Airway epithelial cell (primary cell): ENCODE data around the gene CLEC16A. TPM values are rescaled to one million over a fixed set of nuclear protein-coding genes. Genes with fewer than 3 reads are reported as not detected.

Experiments
- total RNA-seq: library from RNA; depleted of rRNA; stranded (reverse); fragments of >200 nt; gene quantifications from 2 replicates; pipeline ENCODE4 v1.2.3, GENCODE V29; 2015

CLEC16A gene, protein sequence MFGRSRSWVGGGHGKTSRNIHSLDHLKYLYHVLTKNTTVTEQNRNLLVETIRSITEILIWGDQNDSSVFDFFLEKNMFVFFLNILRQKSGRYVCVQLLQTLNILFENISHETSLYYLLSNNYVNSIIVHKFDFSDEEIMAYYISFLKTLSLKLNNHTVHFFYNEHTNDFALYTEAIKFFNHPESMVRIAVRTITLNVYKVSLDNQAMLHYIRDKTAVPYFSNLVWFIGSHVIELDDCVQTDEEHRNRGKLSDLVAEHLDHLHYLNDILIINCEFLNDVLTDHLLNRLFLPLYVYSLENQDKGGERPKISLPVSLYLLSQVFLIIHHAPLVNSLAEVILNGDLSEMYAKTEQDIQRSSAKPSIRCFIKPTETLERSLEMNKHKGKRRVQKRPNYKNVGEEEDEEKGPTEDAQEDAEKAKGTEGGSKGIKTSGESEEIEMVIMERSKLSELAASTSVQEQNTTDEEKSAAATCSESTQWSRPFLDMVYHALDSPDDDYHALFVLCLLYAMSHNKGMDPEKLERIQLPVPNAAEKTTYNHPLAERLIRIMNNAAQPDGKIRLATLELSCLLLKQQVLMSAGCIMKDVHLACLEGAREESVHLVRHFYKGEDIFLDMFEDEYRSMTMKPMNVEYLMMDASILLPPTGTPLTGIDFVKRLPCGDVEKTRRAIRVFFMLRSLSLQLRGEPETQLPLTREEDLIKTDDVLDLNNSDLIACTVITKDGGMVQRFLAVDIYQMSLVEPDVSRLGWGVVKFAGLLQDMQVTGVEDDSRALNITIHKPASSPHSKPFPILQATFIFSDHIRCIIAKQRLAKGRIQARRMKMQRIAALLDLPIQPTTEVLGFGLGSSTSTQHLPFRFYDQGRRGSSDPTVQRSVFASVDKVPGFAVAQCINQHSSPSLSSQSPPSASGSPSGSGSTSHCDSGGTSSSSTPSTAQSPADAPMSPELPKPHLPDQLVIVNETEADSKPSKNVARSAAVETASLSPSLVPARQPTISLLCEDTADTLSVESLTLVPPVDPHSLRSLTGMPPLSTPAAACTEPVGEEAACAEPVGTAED
- total RNA-seq = 12.8 and 15.4 TPM in 2 replicates

DNA sequence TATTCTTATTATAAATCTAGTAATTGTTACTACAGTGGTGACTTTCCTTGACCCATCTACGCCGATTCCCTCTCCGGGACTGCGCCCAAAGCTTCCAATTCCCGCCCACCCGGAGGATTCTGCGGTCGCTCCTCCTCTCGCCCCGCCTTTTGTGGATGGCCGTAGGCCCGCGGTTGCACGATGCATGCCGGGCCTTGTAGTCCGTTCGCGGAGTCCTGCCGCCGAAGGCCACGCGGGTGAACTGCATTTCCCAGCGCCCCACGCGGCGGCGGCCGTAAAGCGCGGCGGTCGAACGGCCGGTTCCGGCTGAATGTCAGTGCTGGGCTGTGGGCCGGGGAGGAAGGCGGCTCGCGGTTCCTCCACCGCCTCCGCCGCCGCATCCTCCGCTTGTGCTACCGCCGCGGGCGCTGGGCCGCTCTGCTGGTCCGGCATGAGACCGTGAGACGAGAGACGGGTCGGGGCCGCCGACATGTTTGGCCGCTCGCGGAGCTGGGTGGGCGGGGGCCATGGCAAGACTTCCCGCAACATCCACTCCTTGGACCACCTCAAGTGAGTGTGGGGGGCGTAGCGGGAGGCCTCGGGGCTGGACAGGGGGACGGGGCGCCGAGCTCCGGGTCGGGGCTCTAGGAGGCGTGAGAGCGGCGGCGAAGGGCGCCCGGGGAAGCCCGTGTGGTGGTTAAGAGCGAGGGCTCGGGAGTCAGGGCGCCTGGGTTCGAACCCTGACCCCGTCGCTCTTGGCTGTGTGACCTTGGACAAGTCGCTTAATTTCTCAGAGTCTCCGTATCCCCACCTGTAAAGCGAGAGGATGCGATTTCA lies at the start of gene CLEC16A:
CLEC16A (plus strand) TSS at position 316 of the 816 bp plus-strand sequence; CDS start at position 470, 154 bp downstream.

GRCh38 chr16:10942352-10943063 lies 1.9 kb upstream of the CLEC16A start, which contains the start of gene DEXI:
TSS of gene DEXI (minus strand) at chr16:10942468. CDS start at chr16:10942005, 463 bp downstream.

Other genes starting within 250 kb of the CLEC16A start
- gene TEKT5, start 249.6 kb upstream of the CLEC16A start, total RNA-seq = not detected in 2 replicates
- 14.2 and 21.0 TPM in 2 replicates for gene NUBP1, start 200.7 kb upstream of the CLEC16A start, total RNA-seq
- not detected in 2 replicates for gene TVP23A, start 125.8 kb upstream of the CLEC16A start, total RNA-seq
- gene CIITA, start 67.4 kb upstream of the CLEC16A start, total RNA-seq = 0.07 and 1.3 TPM in 2 replicates
- gene DEXI, start 2.1 kb upstream of the CLEC16A start, total RNA-seq = 63.8 and 120 TPM in 2 replicates